ENCODE results near the gene MNX1.

Gene MNX1

GRCh38 chr7:157014635-157015555 is 4.4 kb upstream of the MNX1 start:
- H3K4me3 ChIP-seq (ENCODE audit: low read length) = no peak overlapping the region
- no peak for DNase-seq (ENCODE audit: low read depth)
- TF ChIP-seq CTCF (conservative IDR thresholded peaks at IDR 0.05; ENCODE audit: low read length) = no peak

- H3K4me3 ChIP-seq (ENCODE audit: low read length) = no peak overlapping the region
- no peak for DNase-seq (ENCODE audit: low read depth)
These were observed 3.4 kb upstream of the MNX1 start for GRCh38 chr7:157013602-157014549.

GRCh38 chr7:157013101-157013500 is 2.6 kb upstream of the MNX1 start:
- H3K4me3 ChIP-seq (ENCODE audit: low read length) = no peak overlapping the region
- no peak for TF ChIP-seq CTCF (conservative IDR thresholded peaks at IDR 0.05; ENCODE audit: low read length)
- DNase-seq (ENCODE audit: low read depth) = no peak

More at GRCh38 chr7:157013602-157014549, 3.4 kb upstream of the MNX1 start:
- TF ChIP-seq CTCF (conservative IDR thresholded peaks at IDR 0.05; ENCODE audit: low read length) = no peak

DNA sequence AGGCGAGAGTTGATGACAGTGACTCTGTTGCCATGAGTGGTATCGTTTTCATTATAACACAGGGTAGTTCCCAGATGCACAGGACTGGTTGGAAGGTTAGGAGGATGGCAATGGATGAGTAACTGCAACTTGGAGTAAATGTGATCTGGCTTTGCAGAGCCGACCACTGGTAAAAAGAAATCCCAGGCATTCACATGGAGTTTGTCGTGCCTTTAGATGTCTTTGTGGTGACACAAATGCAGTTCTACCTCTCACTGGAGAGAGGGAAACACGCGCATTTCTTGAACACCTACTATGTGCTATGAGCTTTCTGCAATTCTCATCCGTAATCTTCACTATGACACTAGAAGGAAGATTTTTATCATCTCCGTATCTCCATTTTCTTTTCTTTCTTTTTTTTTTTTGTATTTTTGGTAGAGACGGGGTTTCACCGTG is 1.7 kb upstream of the MNX1 start:
- no peak for TF ChIP-seq CTCF (conservative IDR thresholded peaks at IDR 0.05; ENCODE audit: low read length)
- no peak for DNase-seq (ENCODE audit: low read depth)
- no peak overlapping the region for H3K4me3 ChIP-seq (ENCODE audit: low read length)

DNA sequence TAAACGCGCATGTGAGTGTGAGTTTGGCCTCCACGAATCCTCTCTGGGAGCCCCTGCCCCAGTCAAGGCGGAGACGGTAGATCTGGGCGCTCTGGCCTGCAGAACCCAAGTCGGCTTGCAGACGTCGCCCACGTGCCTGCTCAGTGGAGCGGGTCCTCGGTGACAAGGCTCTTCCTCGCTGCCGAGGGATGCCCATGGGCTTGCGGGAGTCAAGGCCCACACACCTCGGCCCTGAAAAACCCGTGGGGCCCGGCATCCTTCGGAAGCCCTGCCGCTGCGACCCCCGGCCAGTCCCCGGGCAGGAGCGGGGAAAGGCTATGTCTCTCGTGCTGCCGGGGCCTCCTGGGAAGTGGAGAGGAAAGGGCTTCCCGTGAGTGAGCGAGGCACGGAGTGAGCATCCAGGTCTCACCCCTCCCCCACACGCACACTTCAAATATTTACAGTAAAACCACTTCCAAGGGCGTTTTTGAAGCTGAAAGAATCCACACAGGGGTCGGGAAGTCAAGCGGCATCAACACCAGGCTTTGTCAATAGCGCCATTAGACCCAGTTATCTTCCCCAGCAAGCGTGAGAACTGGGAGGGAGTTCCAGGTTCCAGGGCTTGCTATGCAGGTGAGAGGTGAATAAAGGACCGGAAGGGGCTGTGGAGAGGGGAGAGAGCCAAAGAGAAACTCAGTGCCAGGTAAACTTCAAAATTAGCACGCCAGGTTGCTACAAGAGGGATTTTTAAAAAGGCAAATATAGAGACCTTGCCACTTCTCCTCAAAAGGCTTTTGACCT is 1.1 kb upstream of the MNX1 start:
- no peak for DNase-seq (ENCODE audit: low read depth)
- no peak overlapping the region for H3K4me3 ChIP-seq (ENCODE audit: low read length)
- no peak for TF ChIP-seq CTCF (conservative IDR thresholded peaks at IDR 0.05; ENCODE audit: low read length)

DNA sequence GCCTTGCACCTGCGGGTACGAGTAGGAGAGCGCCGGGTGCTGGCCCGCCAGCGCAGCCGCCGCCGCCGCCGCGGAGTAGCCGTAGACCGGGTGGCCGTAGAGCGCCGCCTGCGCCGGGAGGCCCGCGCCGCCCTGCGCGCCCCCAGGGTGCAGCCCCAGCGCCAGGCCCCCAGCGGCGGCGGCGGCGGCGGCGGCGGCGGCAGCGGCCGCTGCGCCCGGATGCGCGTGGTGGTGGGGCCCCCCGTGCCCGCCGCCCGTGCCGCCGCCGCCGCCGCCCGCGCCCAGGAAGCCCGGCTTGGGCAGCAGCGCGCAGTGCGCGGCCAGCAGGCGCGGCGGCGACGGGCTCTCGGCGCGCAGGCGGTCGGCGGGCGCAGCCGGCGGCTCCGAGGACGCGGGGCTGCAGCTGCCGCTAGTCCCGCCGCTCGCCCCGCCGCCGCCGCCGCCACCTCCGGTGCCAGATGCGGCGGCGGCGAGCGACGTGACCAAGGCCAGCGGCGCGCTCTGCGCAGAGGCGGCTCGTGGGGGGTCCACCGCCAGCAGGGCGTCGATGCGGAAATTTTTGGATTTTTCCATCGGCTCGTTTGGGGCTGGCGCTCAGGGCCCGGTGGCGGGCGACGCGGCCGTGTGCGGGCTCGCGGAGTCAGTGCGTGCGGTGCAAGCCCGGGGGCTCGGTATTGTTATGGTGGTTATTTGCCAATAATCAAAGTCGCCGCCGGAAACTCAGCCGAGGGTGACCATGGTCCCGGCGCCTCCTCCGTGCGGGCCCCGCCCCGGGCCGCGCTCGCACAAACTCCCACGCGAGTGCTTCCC is 480 bp downstream of the MNX1 start:
- DNase-seq (ENCODE audit: low read depth) = no peak
- no peak overlapping the region for H3K4me3 ChIP-seq (ENCODE audit: low read length)

More for the DNA sequence above, 480 bp downstream of the MNX1 start:
- TF ChIP-seq CTCF (conservative IDR thresholded peaks at IDR 0.05; ENCODE audit: low read length) = no peak
